A549 treated with Mapracorat at 1 μM for 4 hours (cell line): ENCODE data around the gene TCF21. TPM values are rescaled to one million over a fixed set of nuclear protein-coding genes. Genes with fewer than 3 reads are reported as not detected.

ENCODE experiments used
- total RNA-seq: library from RNA; stranded (reverse); fragments of 200-300 nt; extraction: Qiagen RNA extraction; gene quantifications from 5 replicates; pipeline ENCODE4 v1.2.3, GENCODE V29; 2022

The TCF21 gene
- 0.04 to 0.09 TPM (median 0.05 TPM) in 4 of 5 replicates, not detected in the other for total RNA-seq

GRCh38 chr6:133888929-133889556 lies at the start of gene TCF21:
Gene TCF21, plus strand, starts transcription at chr6:133889113. Its CDS starts 285 bp downstream, at chr6:133889398.

Other genes with a start within 250 kb of the TCF21 start
- gene TBPL1, start 64.1 kb downstream of the TCF21 start, total RNA-seq, result 22.5 to 28.3 TPM (median 24.0 TPM) in 5 replicates
- gene SLC2A12, start 163.5 kb downstream of the TCF21 start, total RNA-seq, result 0.23 to 0.51 TPM (median 0.35 TPM) in 5 replicates